Natural killer cell (primary cell): Measurements from ENCODE around the gene MORN5. TPM values are rescaled to one million over a fixed set of nuclear protein-coding genes. Genes with fewer than 3 reads are reported as not detected.

Experiments
- ATAC-seq, 3 donors: fragments of 150-1000 bp in 2 of 3; fragments of 200-7000 bp in 1 of 3; cut with Tn5 transposase; 1 replicate in 1 of 3; 2 replicates in 2 of 3; pipeline ENCODE4 v1.10.0; 2021; ENCODE audit warnings: mild to moderate bottlenecking in 2 of 3, moderate library complexity in 2 of 3
- DNase-seq, 2 donors: peaks; one replicate each; pipeline versions ENCODE4 v3.0.0 to v3.0.0-alpha.2; 2013 to 2021; ENCODE audit warnings: mixed read lengths in 1 of 2
- H3K27ac ChIP-seq: one replicate; pipeline ENCODE4 v1.5.1; 2013; ENCODE audit warnings: mild to moderate bottlenecking, low read length
- H3K27me3 ChIP-seq: one replicate; pipeline ENCODE4 v1.6.1; 2013; ENCODE audit warnings: low read length; ENCODE audit not compliant: control insufficient read depth, insufficient read depth
- H3K36me3 ChIP-seq: one replicate; pipeline ENCODE4 v1.6.1; 2013; ENCODE audit warnings: low read length; ENCODE audit not compliant: control insufficient read depth, insufficient read depth
- H3K4me1 ChIP-seq: one replicate; pipeline ENCODE4 v1.6.1; 2013; ENCODE audit warnings: low read length; ENCODE audit not compliant: control insufficient read depth, insufficient read depth
- H3K4me3 ChIP-seq: one replicate; pipeline ENCODE4 v1.5.1; 2013; ENCODE audit warnings: low read length
- H3K9me3 ChIP-seq: one replicate; pipeline ENCODE4 v1.6.1; 2013; ENCODE audit warnings: low read length; ENCODE audit not compliant: control insufficient read depth, insufficient read depth
- H3K27ac Mint-ChIP-seq, 2 donors: one replicate each; pipeline ENCODE4 v1.8.0; 2022; ENCODE audit warnings: mild to moderate bottlenecking in 2 of 2, mixed read lengths in 2 of 2, moderate library complexity in 1 of 2
- H3K27me3 Mint-ChIP-seq, 2 donors: one replicate each; pipeline ENCODE4 v1.8.0; 2022; ENCODE audit warnings: low read depth in 2 of 2, mixed read lengths in 2 of 2
- H3K36me3 Mint-ChIP-seq: one replicate; pipeline ENCODE4 v1.8.0; 2022; ENCODE audit warnings: mixed read lengths
- H3K4me1 Mint-ChIP-seq, 2 donors: one replicate each; pipeline ENCODE4 v1.8.0; 2022; ENCODE audit warnings: mixed read lengths in 2 of 2
- H3K4me3 Mint-ChIP-seq: one replicate; pipeline ENCODE4 v1.8.0; 2022; ENCODE audit warnings: mild to moderate bottlenecking, moderate library complexity, mixed read lengths
- H3K9me3 Mint-ChIP-seq, 2 donors: one replicate each; pipeline ENCODE4 v1.8.0; 2022; ENCODE audit warnings: mixed read lengths in 2 of 2
- CTCF ChIP-seq: fragments of 200-600 bp; IDR thresholded peaks from one replicate; pipeline ENCODE4 v1.8.0; 2022; ENCODE audit warnings: antibody characterized with exemption
- WGBS: methylation state at CpG from one replicate; pipeline ENCODE4 v1.1.7; 2013; ENCODE audit warnings: missing lambda C conversion rate; ENCODE audit not compliant: insufficient coverage; 5-methylcytosine and 5-hydroxymethylcytosine counted together
- intact Hi-C: fragments of 100-400 bp; cut with micrococcal nuclease; formaldehyde crosslinking; loops from one replicate; pipeline ENCODE4 v1.14.2; 2022
- total RNA-seq, 4 donors: library from RNA; stranded (reverse); fragments of 120-200 nt in 1 of 4; gene quantifications; one replicate each; pipeline versions ENCODE4 v1.2.3 to v1.2.4, GENCODE V29; 2013 to 2022

Gene MORN5
- total RNA-seq, 3 donors from 2014 or later (not counting 1 experiment from before 2014, with no cell fraction given), result not detected

GRCh38 chr9:122218071-122218934 is 58.6 kb downstream of the MORN5 start:
- Histone ChIP-seq H3K36me3 (no peaks in the 10 kb centered on the region), H3K9me3 (no peaks in the 10 kb centered on the region), H3K27me3 (peaks cover 40% of the 10 kb centered on the region), H3K27ac (no peak overlapping the region), H3K4me1 (peaks cover 26% of the 10 kb centered on the region), H3K4me3 (no peak overlapping the region)
- no peak overlapping the region for H3K27ac Mint-ChIP-seq
- peaks cover 22 to 27% of the 10 kb centered on the region in 2 donors for H3K4me1 Mint-ChIP-seq
- H3K4me3 Mint-ChIP-seq, result no peak overlapping the region
- no peak for TF ChIP-seq CTCF
- DNase-seq (no peak), ATAC-seq (no peak)
- H3K27me3 Mint-ChIP-seq, result peaks cover 77 to 81% of the 10 kb centered on the region in 2 donors
- intact Hi-C loops, result no loop called here
- 26% methylated on average over 11 of the region's 11 CpGs for WGBS
- no peaks in the 10 kb centered on the region for H3K9me3 Mint-ChIP-seq
- no peaks in the 10 kb centered on the region for H3K36me3 Mint-ChIP-seq

GRCh38 chr9:122218935-122219855 is 59.5 kb downstream of the MORN5 start:
- no peaks in the 10 kb centered on the region for H3K9me3 ChIP-seq
- peaks cover 20% of the 10 kb centered on the region for H3K4me1 ChIP-seq
- H3K27me3 ChIP-seq, result peaks cover 36% of the 10 kb centered on the region
- Mint-ChIP-seq H3K4me1 (peaks cover 22 to 24% of the 10 kb centered on the region in 2 donors), H3K27ac (no peak overlapping the region), H3K9me3 (no peaks in the 10 kb centered on the region), H3K27me3 (peaks cover 79 to 84% of the 10 kb centered on the region in 2 donors), H3K4me3 (peak overlapping the region; percentile 55), H3K36me3 (no peaks in the 10 kb centered on the region)
- under 1% methylated on average over 57 of the region's 59 CpGs for WGBS
- no peaks in the 10 kb centered on the region for H3K36me3 ChIP-seq
- no peak for TF ChIP-seq CTCF
- intact Hi-C loops, result no loop called here
- no peak overlapping the region for H3K4me3 ChIP-seq
- DNase-seq (peak in 1 of 2 donors; percentile 11), ATAC-seq (no peak)
- H3K27ac ChIP-seq, result no peak overlapping the region

GRCh38 chr9:122219856-122220672 is 60.4 kb downstream of the MORN5 start:
- Histone ChIP-seq H3K4me1 (peaks cover 18% of the 10 kb centered on the region), H3K4me3 (no peak overlapping the region), H3K27me3 (peaks cover 32% of the 10 kb centered on the region), H3K9me3 (no peaks in the 10 kb centered on the region), H3K36me3 (no peaks in the 10 kb centered on the region), H3K27ac (no peak overlapping the region)
- intact Hi-C loops, result no loop called here
- Mint-ChIP-seq H3K27me3 (peaks cover 77 to 84% of the 10 kb centered on the region in 2 donors), H3K9me3 (no peaks in the 10 kb centered on the region), H3K36me3 (no peaks in the 10 kb centered on the region), H3K27ac (no peak overlapping the region), H3K4me1 (peaks cover 18 to 25% of the 10 kb centered on the region in 2 donors), H3K4me3 (no peak overlapping the region)
- 41% methylated on average over 57 of the region's 57 CpGs for WGBS
- DNase-seq (no peak), ATAC-seq (no peak)
- TF ChIP-seq CTCF, result no peak
